PC-3 (cell line): ENCODE results near the gene UPK1A. TPM values are rescaled to one million over a fixed set of nuclear protein-coding genes. Genes with fewer than 3 reads are reported as not detected.

Experiments used
- ATAC-seq: fragments of 200-7000 bp; cut with Tn5 transposase; 2 replicates; pipeline ENCODE4 v1.9.1; 2020; ENCODE audit warnings: mild to moderate bottlenecking, moderate library complexity
- BruUV-seq: library from RNA; stranded (reverse); fragments of 400-500 nt; replicated peaks from 2 replicates; lab custom pipeline; 2021; lab: Mats Ljungman, UMichigan
- CTCF ChIA-PET: fragments of 300-600 bp; sonication (Branson Sonifier 250); formaldehyde crosslinking; loops from one replicate; lab custom pipeline; 2022; ENCODE audit warnings: antibody characterized with exemption; lab: Charles Lee
- POLR2A ChIA-PET: fragments of 300-600 bp; sonication (Branson Sonifier 250); formaldehyde crosslinking; loops from one replicate; lab custom pipeline; 2022; ENCODE audit warnings: antibody characterized with exemption; ENCODE audit not compliant: unreplicated experiment; lab: Charles Lee
- DNase-seq: peaks from one replicate; pipeline ENCODE4 v3.0.0-alpha.2; 2015
- H2AFZ ChIP-seq: fragments of 300-600 bp; sonication (generic); 2 replicates; pipeline ENCODE4 v1.6.0; 2016; ENCODE audit warnings: antibody characterized with exemption, low read length
- H3F3A ChIP-seq: fragments of 300-600 bp; sonication (generic); one replicate; pipeline ENCODE4 v1.6.0; 2017; ENCODE audit warnings: antibody characterized with exemption, low read length, control low read depth, mild to moderate bottlenecking; ENCODE audit not compliant: unreplicated experiment
- H3K27ac ChIP-seq: fragments of 300-600 bp; sonication (generic); 2 replicates; pipeline ENCODE4 v1.5.1; 2016; ENCODE audit warnings: mild to moderate bottlenecking, low read length
- H3K27me3 ChIP-seq: fragments of 300-600 bp; sonication (generic); 2 replicates; pipeline ENCODE4 v1.6.1; 2016; ENCODE audit warnings: low read length, mixed read lengths
- H3K36me3 ChIP-seq: fragments of 300-600 bp; sonication (generic); 2 replicates; pipeline ENCODE4 v1.6.1; 2016; ENCODE audit warnings: low read depth, mixed run types, low read length, mixed read lengths
- H3K4me1 ChIP-seq: fragments of 300-600 bp; sonication (generic); 2 replicates; pipeline ENCODE4 v1.5.1; 2016; ENCODE audit warnings: low read length; ENCODE audit not compliant: insufficient read depth
- H3K4me2 ChIP-seq: fragments of 300-600 bp; sonication (generic); 2 replicates; pipeline ENCODE4 v1.6.0; 2016; ENCODE audit warnings: low read length
- H3K4me3 ChIP-seq: fragments of 300-600 bp; sonication (generic); 2 replicates; pipeline ENCODE4 v1.5.1; 2016; ENCODE audit warnings: mild to moderate bottlenecking, low read length, mixed read lengths
- H3K79me2 ChIP-seq: fragments of 300-600 bp; sonication (generic); 2 replicates; pipeline ENCODE4 v1.6.1; 2017; ENCODE audit warnings: low read length, mixed read lengths
- H3K9ac ChIP-seq: fragments of 300-600 bp; sonication (generic); 2 replicates; pipeline ENCODE4 v1.6.0; 2016; ENCODE audit warnings: mild to moderate bottlenecking, low read length
- H3K9me2 ChIP-seq: fragments of 300-600 bp; sonication (generic); replicated peaks from 2 replicates; pipeline ENCODE4 v1.6.1; 2016; ENCODE audit warnings: mixed run types, low read length, mixed read lengths
- H3K9me3 ChIP-seq: fragments of 300-600 bp; sonication (generic); 2 replicates; pipeline ENCODE4 v1.6.1; 2016; ENCODE audit warnings: low read length, mixed read lengths
- H4K20me1 ChIP-seq: fragments of 300-600 bp; sonication (generic); 2 replicates; pipeline ENCODE4 v1.6.1; 2016; ENCODE audit warnings: low read length, mixed read lengths
- EZH2 ChIP-seq: fragments of 300-600 bp; sonication (generic); IDR thresholded peaks from one replicate; pipeline ENCODE4 v1.6.1; 2017; ENCODE audit warnings: antibody characterized with exemption, mild to moderate bottlenecking, low read length; ENCODE audit not compliant: unreplicated experiment
- EZH2phosphoT487 ChIP-seq: fragments of 300-600 bp; sonication (generic); IDR thresholded peaks from 2 replicates; pipeline ENCODE4 v1.6.1; 2018; ENCODE audit warnings: mild to moderate bottlenecking, antibody characterized with exemption, low read length, borderline replicate concordance
- intact Hi-C: fragments of 100-400 bp; cut with micrococcal nuclease; formaldehyde crosslinking; loops from 2 replicates; pipeline ENCODE4 v1.9.0; 2023
- total RNA-seq: library from RNA; depleted of rRNA; stranded (reverse); fragments of >200 nt; gene quantifications from 2 replicates; pipeline ENCODE4 v1.2.3, GENCODE V29; 2014
- TF ChIP-seq, protein P1 (sequence below): fragments of 300-600 bp; sonication (generic); conservative IDR thresholded peaks from 2 replicates; pipeline ENCODE4 v1.5.1; 2017; ENCODE audit warnings: antibody characterized with exemption, low read depth, mild to moderate bottlenecking, low read length

Gene UPK1A
- total RNA-seq, 1 experiment from 2014 or later = not detected

DNA sequence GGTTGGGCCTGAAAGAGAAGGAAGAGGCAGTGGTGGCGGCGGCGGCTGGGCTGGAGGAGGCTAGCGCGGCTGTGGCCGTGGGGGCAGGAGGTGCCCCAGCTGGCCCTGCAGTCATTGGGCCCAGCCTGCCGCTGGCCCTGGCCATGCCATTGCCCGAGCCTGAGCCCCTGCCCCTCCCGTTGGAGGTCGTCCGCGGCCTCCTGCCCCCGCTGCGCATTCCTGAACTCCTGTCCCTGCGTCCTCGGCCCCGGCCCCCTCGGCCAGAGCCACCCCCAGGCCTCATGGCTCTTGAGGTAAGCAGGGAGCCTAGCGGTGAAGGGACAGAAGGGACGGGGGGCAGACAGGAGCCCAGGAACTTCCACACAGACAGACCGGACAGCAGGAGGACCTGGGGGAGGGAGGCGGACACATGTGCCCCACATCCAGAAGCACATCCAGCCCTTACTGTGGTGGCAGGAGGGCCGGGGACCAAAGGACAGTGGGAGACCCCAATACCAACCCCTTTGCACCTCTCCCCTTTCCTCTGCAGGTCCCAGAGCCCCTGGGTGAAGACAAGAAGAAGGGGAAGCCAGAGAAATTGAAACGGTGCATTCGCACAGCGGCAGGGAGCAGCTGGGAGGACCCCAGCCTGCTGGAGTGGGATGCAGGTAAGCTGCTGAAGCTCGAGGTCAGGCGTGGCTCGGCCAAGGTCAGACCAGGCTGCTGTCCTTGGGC, 32.4 kb upstream of the UPK1A start:
- ChIA-PET POLR2A (no interaction called here), CTCF (no interaction called here)
- Histone ChIP-seq H3K27ac (no peak overlapping the region), H3K4me3 (no peak overlapping the region), H3K27me3 (no peaks in the 10 kb centered on the region), H4K20me1 (no peaks in the 10 kb centered on the region), H3K9ac (no peak overlapping the region), H3K79me2 (peaks cover 10% of the 10 kb centered on the region), H3K4me1 (no peaks in the 10 kb centered on the region), H3K9me2 (no peaks in the 10 kb centered on the region), H2AFZ (no peak overlapping the region), H3K36me3 (peaks cover 6% of the 10 kb centered on the region; the same call in 1 of the 2 replicates), H3K9me3 (no peaks in the 10 kb centered on the region), H3K4me2 (no peak overlapping the region), H3F3A (no peaks in the 10 kb centered on the region)
- no peak for ATAC-seq
- no peak for DNase-seq
- no TSS peak for BruUV-seq
- intact Hi-C loops = no loop called here
- TF ChIP-seq EZH2 = no peak
- no peak for TF ChIP-seq EZH2phosphoT487
- TF ChIP-seq, protein P1, sequence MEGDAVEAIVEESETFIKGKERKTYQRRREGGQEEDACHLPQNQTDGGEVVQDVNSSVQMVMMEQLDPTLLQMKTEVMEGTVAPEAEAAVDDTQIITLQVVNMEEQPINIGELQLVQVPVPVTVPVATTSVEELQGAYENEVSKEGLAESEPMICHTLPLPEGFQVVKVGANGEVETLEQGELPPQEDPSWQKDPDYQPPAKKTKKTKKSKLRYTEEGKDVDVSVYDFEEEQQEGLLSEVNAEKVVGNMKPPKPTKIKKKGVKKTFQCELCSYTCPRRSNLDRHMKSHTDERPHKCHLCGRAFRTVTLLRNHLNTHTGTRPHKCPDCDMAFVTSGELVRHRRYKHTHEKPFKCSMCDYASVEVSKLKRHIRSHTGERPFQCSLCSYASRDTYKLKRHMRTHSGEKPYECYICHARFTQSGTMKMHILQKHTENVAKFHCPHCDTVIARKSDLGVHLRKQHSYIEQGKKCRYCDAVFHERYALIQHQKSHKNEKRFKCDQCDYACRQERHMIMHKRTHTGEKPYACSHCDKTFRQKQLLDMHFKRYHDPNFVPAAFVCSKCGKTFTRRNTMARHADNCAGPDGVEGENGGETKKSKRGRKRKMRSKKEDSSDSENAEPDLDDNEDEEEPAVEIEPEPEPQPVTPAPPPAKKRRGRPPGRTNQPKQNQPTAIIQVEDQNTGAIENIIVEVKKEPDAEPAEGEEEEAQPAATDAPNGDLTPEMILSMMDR = no peak

- intact Hi-C loops = no loop called here
- CTCF ChIA-PET = no interaction called here
- Histone ChIP-seq H3K4me3 (no peak overlapping the region), H3K4me1 (no peaks in the 10 kb centered on the region), H3K27me3 (no peaks in the 10 kb centered on the region), H3K9me3 (no peaks in the 10 kb centered on the region), H3K79me2 (no peaks in the 10 kb centered on the region), H3F3A (no peaks in the 10 kb centered on the region), H3K27ac (no peak overlapping the region), H3K9ac (no peak overlapping the region), H3K36me3 (no peaks in the 10 kb centered on the region; the same call in 1 of the 2 replicates), H3K4me2 (no peak overlapping the region), H4K20me1 (no peaks in the 10 kb centered on the region), H3K9me2 (no peaks in the 10 kb centered on the region), H2AFZ (no peak overlapping the region)
- DNase-seq = no peak
- ATAC-seq = no peak
- no TSS peak for BruUV-seq
- POLR2A ChIA-PET = no interaction called here
- TF ChIP-seq, protein P1 = no peak
- TF ChIP-seq EZH2 = no peak
- no peak for TF ChIP-seq EZH2phosphoT487
Measured at GRCh38 chr19:35636651-35637050, 29.7 kb upstream of the UPK1A start.

DNA sequence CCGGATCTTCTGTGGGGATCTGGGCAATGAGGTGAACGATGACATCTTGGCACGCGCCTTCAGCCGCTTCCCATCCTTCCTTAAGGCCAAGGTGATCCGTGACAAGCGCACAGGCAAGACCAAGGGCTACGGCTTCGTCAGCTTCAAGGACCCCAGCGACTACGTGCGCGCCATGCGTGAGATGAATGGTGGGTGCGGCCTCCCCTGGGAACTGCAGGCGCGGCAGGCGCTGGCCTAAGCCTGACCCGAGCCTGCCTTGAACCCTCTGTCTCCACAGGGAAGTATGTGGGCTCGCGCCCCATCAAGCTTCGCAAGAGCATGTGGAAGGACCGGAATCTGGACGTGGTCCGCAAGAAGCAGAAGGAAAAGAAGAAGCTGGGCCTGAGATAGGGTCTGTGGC, 29.2 kb upstream of the UPK1A start:
- Histone ChIP-seq H4K20me1 (no peaks in the 10 kb centered on the region), H3K79me2 (no peaks in the 10 kb centered on the region), H3K9ac (no peak overlapping the region), H3F3A (no peaks in the 10 kb centered on the region), H3K9me3 (no peaks in the 10 kb centered on the region), H3K36me3 (no peaks in the 10 kb centered on the region; the same call in 1 of the 2 replicates), H2AFZ (no peak overlapping the region), H3K9me2 (no peaks in the 10 kb centered on the region), H3K27ac (no peak overlapping the region), H3K4me1 (no peaks in the 10 kb centered on the region), H3K27me3 (no peaks in the 10 kb centered on the region), H3K4me3 (no peak overlapping the region), H3K4me2 (no peak overlapping the region)
- TF ChIP-seq EZH2phosphoT487 = no peak
- no peak for TF ChIP-seq EZH2
- TF ChIP-seq, protein P1 = no peak
- intact Hi-C loops = no loop called here
- DNase-seq (no peak), ATAC-seq (no peak)
- ChIA-PET POLR2A (no interaction called here), CTCF (no interaction called here)
- BruUV-seq = TSS peak; percentile 16
